H9 (cell line): ENCODE results near the gene SLCO2A1. TPM values are rescaled to one million over a fixed set of nuclear protein-coding genes. Genes with fewer than 3 reads are reported as not detected.

ENCODE experiments used
- DNase-seq: peaks from one replicate; pipeline ENCODE4 v3.0.0-alpha.2; 2017
- H2AFZ ChIP-seq: one replicate; pipeline ENCODE4 v1.6.1; 2013; ENCODE audit warnings: mild to moderate bottlenecking, low read length, control low read depth, moderate library complexity
- H2AK5ac ChIP-seq: 2 replicates; pipeline ENCODE4 v1.6.1; 2013; ENCODE audit warnings: low read length, control low read depth, mixed read lengths; ENCODE audit not compliant: insufficient read length
- H2BK120ac ChIP-seq: one replicate; pipeline ENCODE4 v1.6.1; 2013; ENCODE audit warnings: low read depth, mild to moderate bottlenecking, low read length, control low read depth, inconsistent platforms; ENCODE audit not compliant: poor library complexity, severe bottlenecking
- H2BK12ac ChIP-seq: 2 replicates; pipeline ENCODE4 v1.6.1; 2013; ENCODE audit warnings: low read length, control low read depth, mixed read lengths, low read depth; ENCODE audit not compliant: insufficient read length
- H2BK15ac ChIP-seq: 2 replicates; pipeline ENCODE4 v1.6.1; 2013; ENCODE audit warnings: low read depth, low read length, control low read depth
- H2BK20ac ChIP-seq: one replicate; pipeline ENCODE4 v1.6.1; 2013; ENCODE audit warnings: low read depth, mild to moderate bottlenecking, low read length, control low read depth, inconsistent platforms; ENCODE audit not compliant: poor library complexity, severe bottlenecking
- H2BK5ac ChIP-seq: 2 replicates; pipeline ENCODE4 v1.6.1; 2013; ENCODE audit warnings: low read length, control low read depth, mixed read lengths; ENCODE audit not compliant: insufficient read length
- H3K14ac ChIP-seq: 2 replicates; pipeline ENCODE4 v1.6.1; 2013; ENCODE audit warnings: low read length, control low read depth; ENCODE audit not compliant: insufficient read depth
- H3K18ac ChIP-seq: 2 replicates; pipeline ENCODE4 v1.6.1; 2013; ENCODE audit warnings: low read depth, mild to moderate bottlenecking, mixed read lengths, low read length, control low read depth; ENCODE audit not compliant: insufficient read length
- H3K23ac ChIP-seq: 2 replicates; pipeline ENCODE4 v1.6.1; 2013; ENCODE audit warnings: low read length, control low read depth, mixed read lengths, low read depth; ENCODE audit not compliant: insufficient read length
- H3K23me2 ChIP-seq: 2 replicates; pipeline ENCODE4 v1.6.1; 2013; ENCODE audit warnings: low read depth, mild to moderate bottlenecking, mixed read lengths, low read length, control low read depth; ENCODE audit not compliant: insufficient read length, poor library complexity, severe bottlenecking
- H3K27ac ChIP-seq: 2 replicates; pipeline ENCODE4 v1.5.1; 2013; ENCODE audit warnings: low read length, control low read depth, mixed read lengths, low read depth; ENCODE audit not compliant: insufficient read length
- H3K27me3 ChIP-seq: 2 replicates; pipeline ENCODE4 v1.6.1; 2013; ENCODE audit warnings: low read length, control low read depth, inconsistent platforms; ENCODE audit not compliant: insufficient read depth
- H3K4ac ChIP-seq: 2 replicates; pipeline ENCODE4 v1.6.1; 2013; ENCODE audit warnings: low read depth, mild to moderate bottlenecking, control low read depth, inconsistent platforms, low read length, moderate library complexity
- H3K4me1 ChIP-seq: 2 replicates; pipeline ENCODE4 v1.6.1; 2013; ENCODE audit warnings: low read length, control low read depth, inconsistent platforms; ENCODE audit not compliant: insufficient read depth
- H3K4me2 ChIP-seq: 2 replicates; pipeline ENCODE4 v1.6.1; 2013; ENCODE audit warnings: low read length, control low read depth, mixed read lengths; ENCODE audit not compliant: insufficient read length, insufficient read depth
- H3K56ac ChIP-seq: 2 replicates; pipeline ENCODE4 v1.6.1; 2013; ENCODE audit warnings: low read depth, mild to moderate bottlenecking, mixed read lengths, low read length, control low read depth; ENCODE audit not compliant: insufficient read length
- H3K79me1 ChIP-seq: 2 replicates; pipeline ENCODE4 v1.6.1; 2013; ENCODE audit warnings: low read depth, mild to moderate bottlenecking, moderate library complexity, low read length, control low read depth, inconsistent platforms; ENCODE audit not compliant: insufficient read depth, poor library complexity, severe bottlenecking
- H3K79me2 ChIP-seq: 2 replicates; pipeline ENCODE4 v1.6.1; 2013; ENCODE audit warnings: low read length, control low read depth, inconsistent platforms; ENCODE audit not compliant: insufficient read depth
- H3K9ac ChIP-seq: 2 replicates; pipeline ENCODE4 v1.6.1; 2013; ENCODE audit warnings: low read length, control low read depth, mixed read lengths; ENCODE audit not compliant: insufficient read length; ENCODE audit errors: extremely low read depth
- H3K9me3 ChIP-seq: one replicate; pipeline ENCODE4 v1.6.1; 2013; ENCODE audit warnings: low read depth, low read length, inconsistent platforms; ENCODE audit not compliant: control insufficient read depth
- H3T11ph ChIP-seq: one replicate; pipeline ENCODE4 v1.6.1; 2013; ENCODE audit warnings: mild to moderate bottlenecking, low read length, control low read depth, inconsistent platforms
- H4K20me1 ChIP-seq: one replicate; pipeline ENCODE4 v1.6.1; 2013; ENCODE audit not compliant: control insufficient read depth, insufficient read length, insufficient read depth
- H4K5ac ChIP-seq: 2 replicates; pipeline ENCODE4 v1.6.1; 2013; ENCODE audit warnings: low read depth, mild to moderate bottlenecking, mixed read lengths, low read length, control low read depth; ENCODE audit not compliant: insufficient read length
- H4K8ac ChIP-seq: replicated peaks from 2 replicates; pipeline ENCODE4 v1.6.1; 2013; ENCODE audit warnings: low read length, control low read depth, mixed read lengths, low read depth; ENCODE audit not compliant: insufficient read length
- H4K91ac ChIP-seq: 2 replicates; pipeline ENCODE4 v1.6.1; 2013; ENCODE audit warnings: low read depth, mild to moderate bottlenecking, moderate library complexity, mixed read lengths, low read length, control low read depth; ENCODE audit not compliant: insufficient read length
- H3K27ac Mint-ChIP-seq, 3 experiments: 2 replicates in 2 of 3; 3 replicates in 1 of 3; pipeline ENCODE4 v1.8.0; 2020 to 2021; ENCODE audit warnings: mixed read lengths in 3 of 3, mild to moderate bottlenecking in 1 of 3, moderate library complexity in 1 of 3
- H3K27me3 Mint-ChIP-seq: 2 replicates; pipeline ENCODE4 v1.8.0; 2021; ENCODE audit warnings: low read depth, mild to moderate bottlenecking, moderate library complexity, mixed read lengths
- H3K36me3 Mint-ChIP-seq, 3 experiments: 2 replicates in 2 of 3; 3 replicates in 1 of 3; pipeline ENCODE4 v1.8.0; 2020 to 2021; ENCODE audit warnings: low read depth in 3 of 3, mixed read lengths in 3 of 3; ENCODE audit not compliant: insufficient read depth in 1 of 3
- H3K4me1 Mint-ChIP-seq, 2 experiments: 2 replicates each; pipeline ENCODE4 v1.8.0; 2020; ENCODE audit warnings: mixed read lengths in 2 of 2
- H3K4me3 Mint-ChIP-seq, 2 experiments: 2 replicates in 1 of 2; 3 replicates in 1 of 2; pipeline ENCODE4 v1.8.0; 2020 to 2021; ENCODE audit warnings: mild to moderate bottlenecking in 2 of 2, mixed read lengths in 2 of 2, moderate library complexity in 1 of 2
- H3K9me3 Mint-ChIP-seq, 2 experiments: 2 replicates in 1 of 2; 3 replicates in 1 of 2; pipeline ENCODE4 v1.8.0; 2020; ENCODE audit warnings: mild to moderate bottlenecking in 2 of 2, mixed read lengths in 2 of 2, moderate library complexity in 1 of 2
- WGBS: extraction: QIAGEN DNeasy Blood & Tissue Kit; methylation state at CpG from one replicate; pipeline ENCODE4 v1.1.7; 2013; ENCODE audit warnings: missing lambda C conversion rate, low lambda C conversion rate, mixed read lengths; ENCODE audit not compliant: insufficient read length; ENCODE audit errors: extremely low coverage; 5-methylcytosine and 5-hydroxymethylcytosine counted together
- total RNA-seq: library from RNA; stranded (reverse); gene quantifications from 2 replicates; pipeline ENCODE4 v1.2.1, GENCODE V29; 2021
- TF ChIP-seq, protein P1 (sequence below): fragments of 200-600 bp; sonication (generic); conservative IDR thresholded peaks from 3 replicates; pipeline ENCODE4 v1.8.0; 2021; ENCODE audit warnings: antibody characterized with exemption, mild to moderate bottlenecking

Gene SLCO2A1
- total RNA-seq, 1 experiment from 2014 or later: 0.98 TPM

DNA sequence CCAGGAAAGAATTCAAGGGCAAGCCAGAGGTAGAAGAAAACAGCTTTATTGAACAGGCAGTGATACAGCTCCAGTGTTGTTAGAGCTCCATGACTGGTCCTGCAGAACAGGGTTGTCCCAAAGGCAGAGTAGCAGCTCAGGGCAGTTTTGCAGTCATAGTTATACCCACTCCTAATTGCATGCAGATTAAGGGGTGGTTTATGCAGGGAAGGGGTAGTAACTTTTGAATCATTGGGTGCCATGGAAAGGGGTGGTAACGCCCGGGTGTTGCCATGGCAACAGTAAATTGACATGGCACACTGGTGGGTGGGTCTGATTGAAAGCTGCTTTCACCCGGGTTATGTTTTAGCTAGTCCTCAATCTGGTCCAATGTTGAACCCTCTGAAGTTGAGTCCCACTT lies 124.3 kb downstream of the SLCO2A1 start:
- no peak overlapping the region for H3K27ac Mint-ChIP-seq
- Histone ChIP-seq H3K4ac (no peak overlapping the region), H3K79me1 (no peaks in the 10 kb centered on the region), H3K4me1 (no peaks in the 10 kb centered on the region), H2AFZ (no peak overlapping the region), H3K9ac (no peak overlapping the region), H2BK15ac (no peak overlapping the region), H3K79me2 (no peaks in the 10 kb centered on the region), H3K4me2 (no peak overlapping the region), H4K5ac (no peak overlapping the region), H4K20me1 (no peaks in the 10 kb centered on the region), H3K27me3 (no peaks in the 10 kb centered on the region), H3K56ac (no peak overlapping the region), H2BK120ac (no peak overlapping the region), H3K23me2 (no peaks in the 10 kb centered on the region), H3K23ac (no peak overlapping the region), H3K14ac (no peak overlapping the region), H4K91ac (no peak overlapping the region), H3T11ph (no peak overlapping the region), H2BK5ac (no peak overlapping the region), H3K27ac (no peak overlapping the region), H3K18ac (no peak overlapping the region), H2AK5ac (no peak overlapping the region), H3K9me3 (no peaks in the 10 kb centered on the region), H2BK20ac (no peak overlapping the region), H2BK12ac (no peak overlapping the region), H4K8ac (no peak overlapping the region)
- peaks cover 3% of the 10 kb centered on the region for H3K27me3 Mint-ChIP-seq
- H3K36me3 Mint-ChIP-seq: no peaks in the 10 kb centered on the region
- H3K4me3 Mint-ChIP-seq: no peak overlapping the region
- no peaks in the 10 kb centered on the region; a peak in 1 of 5 replicates for H3K9me3 Mint-ChIP-seq
- DNase-seq: no peak
- H3K4me1 Mint-ChIP-seq: no peaks in the 10 kb centered on the region; a peak in 1 of 4 replicates
- WGBS: no CpG with 5 or more reads among the region's 3 CpGs
- TF ChIP-seq, protein P1, sequence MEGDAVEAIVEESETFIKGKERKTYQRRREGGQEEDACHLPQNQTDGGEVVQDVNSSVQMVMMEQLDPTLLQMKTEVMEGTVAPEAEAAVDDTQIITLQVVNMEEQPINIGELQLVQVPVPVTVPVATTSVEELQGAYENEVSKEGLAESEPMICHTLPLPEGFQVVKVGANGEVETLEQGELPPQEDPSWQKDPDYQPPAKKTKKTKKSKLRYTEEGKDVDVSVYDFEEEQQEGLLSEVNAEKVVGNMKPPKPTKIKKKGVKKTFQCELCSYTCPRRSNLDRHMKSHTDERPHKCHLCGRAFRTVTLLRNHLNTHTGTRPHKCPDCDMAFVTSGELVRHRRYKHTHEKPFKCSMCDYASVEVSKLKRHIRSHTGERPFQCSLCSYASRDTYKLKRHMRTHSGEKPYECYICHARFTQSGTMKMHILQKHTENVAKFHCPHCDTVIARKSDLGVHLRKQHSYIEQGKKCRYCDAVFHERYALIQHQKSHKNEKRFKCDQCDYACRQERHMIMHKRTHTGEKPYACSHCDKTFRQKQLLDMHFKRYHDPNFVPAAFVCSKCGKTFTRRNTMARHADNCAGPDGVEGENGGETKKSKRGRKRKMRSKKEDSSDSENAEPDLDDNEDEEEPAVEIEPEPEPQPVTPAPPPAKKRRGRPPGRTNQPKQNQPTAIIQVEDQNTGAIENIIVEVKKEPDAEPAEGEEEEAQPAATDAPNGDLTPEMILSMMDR: no peak
